HepG2 (cell line): ENCODE data around the gene PPHLN1. TPM values are rescaled to one million over a fixed set of nuclear protein-coding genes. Genes with fewer than 3 reads are reported as not detected.

Experiments used
- ATAC-seq: fragments of 200-7000 bp; cut with Tn5 transposase; 3 replicates; pipeline ENCODE4 v1.9.1; 2020; ENCODE audit warnings: mild to moderate bottlenecking, moderate library complexity
- BruUV-seq: library from RNA; stranded (reverse); fragments of 400-500 nt; replicated peaks from 2 replicates; lab custom pipeline; 2021; lab: Mats Ljungman, UMichigan
- CTCF ChIA-PET: fragments of 300-600 bp; formaldehyde crosslinking; extraction: SDS; loops from one replicate; lab custom pipeline; 2021; ENCODE audit warnings: low total read pairs, inconsistent platforms, low intra/inter-chr PET ratio; lab: Yijun Ruan, JAX
- POLR2A ChIA-PET: fragments of 350-600 bp; sonication (Branson Sonifier 250); formaldehyde crosslinking; loops from one replicate; lab custom pipeline; 2020; ENCODE audit warnings: antibody characterized with exemption, inconsistent platforms; lab: Yijun Ruan, JAX
- DNase-seq: peaks from one replicate; pipeline ENCODE4 v3.0.0-alpha.2; 2015; ENCODE audit warnings: low spot score
- FAIRE-seq: peaks from 3 replicates; lab custom pipeline; 2011; peaks lifted over from hg19 to GRCh38; lab: Jason Lieb, UNC
- H2AFZ ChIP-seq: one replicate; pipeline ENCODE4 v1.6.1; 2011; ENCODE audit warnings: low read length, inconsistent platforms
- H3K27ac ChIP-seq: fragments of 300-600 bp; 3 replicates; pipeline ENCODE4 v1.8.0; 2011; ENCODE audit warnings: mixed run types, mild to moderate bottlenecking, mixed read lengths, low read length, inconsistent platforms; ENCODE audit not compliant: insufficient read depth; ENCODE audit errors: extremely low read length
- H3K27me3 ChIP-seq, 2 experiments: fragments of 200-600 bp in 1 of 2; 2 replicates in 1 of 2; 3 replicates in 1 of 2; pipeline versions ENCODE4 v1.6.0 to v1.8.0; 2011; ENCODE audit warnings: low read length in 2 of 2, mild to moderate bottlenecking in 2 of 2, moderate library complexity in 2 of 2, inconsistent platforms in 1 of 2; ENCODE audit not compliant: insufficient read depth in 2 of 2, control insufficient read depth in 1 of 2
- H3K36me3 ChIP-seq, 2 experiments: fragments of 200-600 bp in 1 of 2; replicated peaks in 1 of 2; 2 replicates in 1 of 2; 3 replicates in 1 of 2; pipeline versions ENCODE4 v1.5.1 to v1.8.0; 2011; ENCODE audit warnings: low read length in 2 of 2, inconsistent platforms in 1 of 2; ENCODE audit not compliant: insufficient read depth in 2 of 2, control insufficient read depth in 1 of 2
- H3K4me1 ChIP-seq: 2 replicates; pipeline ENCODE4 v1.5.1; 2012; ENCODE audit warnings: low read length, inconsistent platforms; ENCODE audit not compliant: insufficient read depth
- H3K4me2 ChIP-seq: 2 replicates; pipeline ENCODE4 v1.6.0; 2011; ENCODE audit warnings: low read depth, low read length, inconsistent platforms
- H3K4me3 ChIP-seq, 3 experiments: fragments of 200-600 bp in 1 of 3; sonication (generic), shearing (Covaris generic) in 1 of 3; replicated peaks in 1 of 3; 2 replicates each; pipeline ENCODE4 v1.5.1; 2011 to 2016; ENCODE audit warnings: low read length in 3 of 3, inconsistent platforms in 2 of 3, low read depth in 2 of 3, mild to moderate bottlenecking in 2 of 3, control low read depth in 1 of 3, mixed read lengths in 1 of 3; ENCODE audit not compliant: insufficient read depth in 1 of 3
- H3K79me2 ChIP-seq: one replicate; pipeline ENCODE4 v1.6.1; 2011; ENCODE audit warnings: low read length, inconsistent platforms; ENCODE audit not compliant: insufficient read depth
- H3K9ac ChIP-seq: 2 replicates; pipeline ENCODE4 v1.6.0; 2011; ENCODE audit warnings: mild to moderate bottlenecking, low read depth, low read length, inconsistent platforms; ENCODE audit not compliant: insufficient read depth
- H3K9me3 ChIP-seq: 2 replicates; pipeline ENCODE4 v1.5.1; 2012; ENCODE audit warnings: mild to moderate bottlenecking, low read length
- H4K20me1 ChIP-seq: 2 replicates; pipeline ENCODE4 v1.6.0; 2011; ENCODE audit warnings: inconsistent platforms, mild to moderate bottlenecking, low read length, moderate library complexity; ENCODE audit not compliant: insufficient read depth
- ELF3 ChIP-seq: IDR thresholded peaks from 2 replicates; pipeline ENCODE4 v1.6.1; 2016; ENCODE audit warnings: missing genetic modification reagents, missing compliant biosample characterization
- FOXK1 ChIP-seq: sonication (generic); formaldehyde crosslinking; IDR thresholded peaks from 2 replicates; pipeline ENCODE4 v1.4.0; 2020; ENCODE audit warnings: low read depth, missing genetic modification reagents, borderline replicate concordance
- KLF13 ChIP-seq: sonication (generic); formaldehyde crosslinking; IDR thresholded peaks from 2 replicates; pipeline ENCODE4 v1.4.0; 2020; ENCODE audit warnings: mild to moderate bottlenecking, missing genetic modification reagents
- NAIF1 ChIP-seq: sonication (generic); formaldehyde crosslinking; IDR thresholded peaks from 2 replicates; pipeline ENCODE4 v1.5.0; 2020; ENCODE audit warnings: mild to moderate bottlenecking, missing genetic modification reagents, borderline replicate concordance
- RBFOX2 ChIP-seq: fragments of 200-400 bp; formaldehyde crosslinking; IDR thresholded peaks from 2 replicates; pipeline ENCODE4 v1.6.1; 2017; ENCODE audit warnings: low read depth, mild to moderate bottlenecking, low read length
- SMARCE1 ChIP-seq: fragments of 450-650 bp; IDR thresholded peaks from 2 replicates; pipeline ENCODE4 v1.6.1; 2017; ENCODE audit warnings: borderline replicate concordance
- SRSF9 ChIP-seq: fragments of 200-400 bp; formaldehyde crosslinking; IDR thresholded peaks from 2 replicates; pipeline ENCODE4 v1.6.1; 2018; ENCODE audit warnings: borderline replicate concordance, mild to moderate bottlenecking, low read depth, low read length; ENCODE audit not compliant: insufficient read depth, poor library complexity, severe bottlenecking
- TFAP4 ChIP-seq: sonication (generic); IDR thresholded peaks from 2 replicates; pipeline ENCODE4 v1.6.1; 2016; ENCODE audit warnings: low read depth, borderline replicate concordance
- THAP11 ChIP-seq: IDR thresholded peaks from 2 replicates; pipeline ENCODE4 v1.6.1; 2016; ENCODE audit warnings: missing biosample characterization, missing genetic modification reagents
- YEATS4 ChIP-seq: sonication (generic); formaldehyde crosslinking; IDR thresholded peaks from 2 replicates; pipeline ENCODE4 v1.4.0; 2020; ENCODE audit warnings: missing genetic modification reagents, borderline replicate concordance
- ZNF24 ChIP-seq: fragments of 450-650 bp; IDR thresholded peaks from 2 replicates; pipeline ENCODE4 v1.6.1; 2017; ENCODE audit warnings: antibody characterized with exemption, mild to moderate bottlenecking
- ZNF263 ChIP-seq: sonication (generic); formaldehyde crosslinking; IDR thresholded peaks from 2 replicates; pipeline ENCODE4 v1.4.0; 2020; ENCODE audit warnings: missing genetic modification reagents
- ZNF282 ChIP-seq: fragments of 450-650 bp; IDR thresholded peaks from 2 replicates; pipeline ENCODE4 v1.6.1; 2018; ENCODE audit not compliant: partially characterized antibody
- ZNF3 ChIP-seq: IDR thresholded peaks from 2 replicates; pipeline ENCODE4 v1.7.0; 2017; ENCODE audit warnings: inconsistent platforms
- ZSCAN31 ChIP-seq: sonication (generic); formaldehyde crosslinking; IDR thresholded peaks from 2 replicates; pipeline ENCODE4 v1.5.0; 2020; ENCODE audit warnings: low read depth, mild to moderate bottlenecking, missing genetic modification reagents
- ZZZ3 ChIP-seq: sonication (generic); formaldehyde crosslinking; IDR thresholded peaks from 2 replicates; pipeline ENCODE4 v1.4.0; 2020; ENCODE audit warnings: missing genetic modification reagents, mild to moderate bottlenecking, borderline replicate concordance
- WGBS: methylation state at CpG from one replicate; pipeline ENCODE4 v1.1.6; 2017; ENCODE audit warnings: low lambda C conversion rate; 5-methylcytosine and 5-hydroxymethylcytosine counted together
- in situ Hi-C: cut with HindIII; loops from 2 replicates; pipeline ENCODE4 v1.10.0; 2017; ENCODE audit warnings: low pct_unique_long_range_greater_than_20kb; ENCODE audit not compliant: extremely low pct_ligation_motif_present
- intact Hi-C: fragments of 100-400 bp; cut with micrococcal nuclease; formaldehyde crosslinking; loops from one replicate; pipeline ENCODE4 v1.10.0; 2022; ENCODE audit not compliant: unreplicated experiment
- polyA plus RNA-seq, 8 experiments: library from polyadenylated mRNA; depleted of rRNA in 3 of 8; stranded (reverse) in 7 of 8; unstranded in 1 of 8; fragments of >200 nt; fragmentation: Illumina TruSeq in 4 of 8; extraction: Trizol in 4 of 8; gene quantifications; 2 replicates each; pipeline versions ENCODE4 v1.2.1 to v1.2.3, GENCODE V29; 2011 to 2016; ENCODE audit warnings: low read depth in 4 of 8, missing spikeins in 1 of 8, mixed read lengths in 1 of 8; ENCODE audit not compliant: insufficient read depth in 1 of 8
- total RNA-seq, 5 experiments: library from RNA; depleted of rRNA; stranded (reverse); fragments of >200 nt; fragmentation: Illumina TruSeq; extraction: Trizol; gene quantifications; 2 replicates each; pipeline ENCODE4 v1.2.3, GENCODE V29; 2016; ENCODE audit warnings: low read depth in 1 of 5
- TF ChIP-seq, protein P1 (sequence below): sonication (generic); formaldehyde crosslinking; IDR thresholded peaks from 2 replicates; pipeline ENCODE4 v1.8.0; 2023; ENCODE audit warnings: mild to moderate bottlenecking, missing genetic modification reagents
- TF ChIP-seq, protein P2 (sequence below): sonication (generic); formaldehyde crosslinking; IDR thresholded peaks from 2 replicates; pipeline ENCODE4 v1.5.0; 2020; ENCODE audit warnings: missing genetic modification reagents
- TF ChIP-seq, protein P3 (sequence below): IDR thresholded peaks from 2 replicates; pipeline ENCODE4 v1.6.1; 2016
- TF ChIP-seq, protein P4 (sequence below): sonication (generic); formaldehyde crosslinking; IDR thresholded peaks from 2 replicates; pipeline ENCODE4 v1.4.0; 2020; ENCODE audit warnings: missing genetic modification reagents

Gene PPHLN1
- total and polyA plus RNA-seq, 2 of the 13 experiments (the other 11 are each of a cell fraction or from before 2014, with no cell fraction given) = 43.4 to 66.0 TPM

DNA sequence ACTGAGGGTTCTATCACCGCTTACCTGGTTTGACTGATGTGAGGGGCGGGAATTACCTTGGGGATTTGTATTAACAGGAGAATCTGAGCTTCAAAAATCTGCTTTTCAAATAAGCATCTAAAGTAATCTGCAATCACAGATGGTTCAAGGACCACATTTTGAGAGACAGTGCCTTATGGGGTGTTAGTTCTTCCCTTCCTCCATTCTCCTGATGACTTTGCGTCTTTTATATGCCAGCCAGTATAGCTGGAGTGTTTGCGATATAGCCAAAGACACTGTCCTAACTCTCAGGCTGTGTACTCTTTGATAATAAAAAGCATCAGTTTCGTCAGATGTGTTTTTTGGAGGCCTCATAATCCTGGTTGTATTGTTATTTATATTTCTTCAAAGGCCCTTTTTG is 39.5 kb downstream of the PPHLN1 start:
- ChIA-PET CTCF (no interaction called here), POLR2A (no interaction called here)
- in situ Hi-C loops = no loop called here

More for the DNA sequence above, 39.5 kb downstream of the PPHLN1 start:
- H2AFZ ChIP-seq = no peak overlapping the region
- H3K27ac ChIP-seq = no peak overlapping the region
- DNase-seq (no peak), ATAC-seq (no peak), FAIRE-seq (no peak)
- H3K9me3 ChIP-seq = no peaks in the 10 kb centered on the region
- H4K20me1 ChIP-seq = no peaks in the 10 kb centered on the region
- intact Hi-C loops = loop anchor here (5.0 kb wide), 1 partner anchor 1353 kb away; no protein-coding TSS in a partner anchor
- no peak overlapping the region for H3K4me2 ChIP-seq
- TF ChIP-seq ZNF263 (no peak), ZNF3 (CRISPR knock-in tag) (no peak), THAP11 (CRISPR knock-in tag) (no peak), ELF3 (no peak), TFAP4 (no peak), ZZZ3 (CRISPR knock-in tag) (no peak), KLF13 (CRISPR knock-in tag) (no peak), ZNF24 (no peak), SMARCE1 (no peak), ZSCAN31 (CRISPR knock-in tag) (no peak), SRSF9 (no peak), ZNF282 (no peak), YEATS4 (no peak), FOXK1 (CRISPR knock-in tag) (no peak), RBFOX2 (no peak), NAIF1 (no peak)
- TF ChIP-seq, protein P1, sequence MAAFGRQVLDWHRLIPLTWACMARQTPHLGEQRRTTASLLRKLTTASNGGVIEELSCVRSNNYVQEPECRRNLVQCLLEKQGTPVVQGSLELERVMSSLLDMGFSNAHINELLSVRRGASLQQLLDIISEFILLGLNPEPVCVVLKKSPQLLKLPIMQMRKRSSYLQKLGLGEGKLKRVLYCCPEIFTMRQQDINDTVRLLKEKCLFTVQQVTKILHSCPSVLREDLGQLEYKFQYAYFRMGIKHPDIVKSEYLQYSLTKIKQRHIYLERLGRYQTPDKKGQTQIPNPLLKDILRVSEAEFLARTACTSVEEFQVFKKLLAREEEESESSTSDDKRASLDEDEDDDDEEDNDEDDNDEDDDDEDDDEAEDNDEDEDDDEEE (CRISPR knock-in tag) = no peak
- TF ChIP-seq, protein P2, sequence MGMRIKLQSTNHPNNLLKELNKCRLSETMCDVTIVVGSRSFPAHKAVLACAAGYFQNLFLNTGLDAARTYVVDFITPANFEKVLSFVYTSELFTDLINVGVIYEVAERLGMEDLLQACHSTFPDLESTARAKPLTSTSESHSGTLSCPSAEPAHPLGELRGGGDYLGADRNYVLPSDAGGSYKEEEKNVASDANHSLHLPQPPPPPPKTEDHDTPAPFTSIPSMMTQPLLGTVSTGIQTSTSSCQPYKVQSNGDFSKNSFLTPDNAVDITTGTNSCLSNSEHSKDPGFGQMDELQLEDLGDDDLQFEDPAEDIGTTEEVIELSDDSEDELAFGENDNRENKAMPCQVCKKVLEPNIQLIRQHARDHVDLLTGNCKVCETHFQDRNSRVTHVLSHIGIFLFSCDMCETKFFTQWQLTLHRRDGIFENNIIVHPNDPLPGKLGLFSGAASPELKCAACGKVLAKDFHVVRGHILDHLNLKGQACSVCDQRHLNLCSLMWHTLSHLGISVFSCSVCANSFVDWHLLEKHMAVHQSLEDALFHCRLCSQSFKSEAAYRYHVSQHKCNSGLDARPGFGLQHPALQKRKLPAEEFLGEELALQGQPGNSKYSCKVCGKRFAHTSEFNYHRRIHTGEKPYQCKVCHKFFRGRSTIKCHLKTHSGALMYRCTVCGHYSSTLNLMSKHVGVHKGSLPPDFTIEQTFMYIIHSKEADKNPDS (CRISPR knock-in tag) = no peak
- TF ChIP-seq, protein P3, sequence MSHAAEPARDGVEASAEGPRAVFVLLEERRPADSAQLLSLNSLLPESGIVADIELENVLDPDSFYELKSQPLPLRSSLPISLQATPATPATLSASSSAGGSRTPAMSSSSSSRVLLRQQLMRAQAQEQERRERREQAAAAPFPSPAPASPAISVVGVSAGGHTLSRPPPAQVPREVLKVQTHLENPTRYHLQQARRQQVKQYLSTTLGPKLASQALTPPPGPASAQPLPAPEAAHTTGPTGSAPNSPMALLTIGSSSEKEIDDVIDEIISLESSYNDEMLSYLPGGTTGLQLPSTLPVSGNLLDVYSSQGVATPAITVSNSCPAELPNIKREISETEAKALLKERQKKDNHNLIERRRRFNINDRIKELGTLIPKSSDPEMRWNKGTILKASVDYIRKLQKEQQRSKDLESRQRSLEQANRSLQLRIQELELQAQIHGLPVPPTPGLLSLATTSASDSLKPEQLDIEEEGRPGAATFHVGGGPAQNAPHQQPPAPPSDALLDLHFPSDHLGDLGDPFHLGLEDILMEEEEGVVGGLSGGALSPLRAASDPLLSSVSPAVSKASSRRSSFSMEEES = no peak
- TF ChIP-seq, protein P4, sequence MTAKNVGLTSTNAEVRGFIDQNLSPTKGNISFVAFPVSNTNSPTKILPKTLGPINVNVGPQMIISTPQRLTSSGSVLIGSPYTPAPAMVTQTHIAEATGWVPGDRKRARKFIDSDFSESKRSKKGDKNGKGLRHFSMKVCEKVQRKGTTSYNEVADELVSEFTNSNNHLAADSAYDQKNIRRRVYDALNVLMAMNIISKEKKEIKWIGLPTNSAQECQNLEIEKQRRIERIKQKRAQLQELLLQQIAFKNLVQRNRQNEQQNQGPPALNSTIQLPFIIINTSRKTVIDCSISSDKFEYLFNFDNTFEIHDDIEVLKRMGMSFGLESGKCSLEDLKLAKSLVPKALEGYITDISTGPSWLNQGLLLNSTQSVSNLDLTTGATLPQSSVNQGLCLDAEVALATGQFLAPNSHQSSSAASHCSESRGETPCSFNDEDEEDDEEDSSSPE (CRISPR knock-in tag) = no peak
- H3K9ac ChIP-seq = no peak overlapping the region
- 0 out of 5 replicates have a peak, but pooled peaks cover 0 to 4% of the 10 kb centered on the region in 2 experiments for H3K36me3 ChIP-seq
- peaks cover 4% of the 10 kb centered on the region for H3K79me2 ChIP-seq
- 0 out of 2 replicates have a peak, but pooled peaks cover 5% of the 10 kb centered on the region for H3K4me1 ChIP-seq
- H3K27me3 ChIP-seq = no peaks in the 10 kb centered on the region
- no peak overlapping the region for H3K4me3 ChIP-seq
- WGBS = 93% methylated on average over 5 of the region's 5 CpGs
- BruUV-seq = no TSS peak
